HAP-1 (cell line): ENCODE results near the gene DGKE.

ENCODE experiments used
- DNase-seq, 2 experiments: peaks; one replicate each; pipeline ENCODE4 v3.0.0-alpha.2; 2016 to 2020; ENCODE audit warnings: low spot score in 2 of 2
- H3K27me3 ChIP-seq: fragments of 250-450 bp; sonication (Bioruptor Pico); 2 replicates; pipeline ENCODE4 v1.5.1; 2020; ENCODE audit warnings: low read depth, mild to moderate bottlenecking, moderate library complexity
- H3K36me3 ChIP-seq: fragments of 250-450 bp; sonication (Bioruptor Pico); replicated peaks from 2 replicates; pipeline ENCODE4 v1.5.1; 2020; ENCODE audit warnings: mild to moderate bottlenecking
- H3K4me1 ChIP-seq: fragments of 250-450 bp; sonication (Bioruptor Pico); 2 replicates; pipeline ENCODE4 v1.5.1; 2020; ENCODE audit warnings: mild to moderate bottlenecking
- H3K4me3 ChIP-seq: fragments of 250-450 bp; sonication (Bioruptor Pico); 2 replicates; pipeline ENCODE4 v1.5.1; 2020; ENCODE audit warnings: mild to moderate bottlenecking, moderate library complexity
- H3K9me3 ChIP-seq: fragments of 250-450 bp; sonication (Bioruptor Pico); 2 replicates; pipeline ENCODE4 v1.5.1; 2020; ENCODE audit warnings: mild to moderate bottlenecking, moderate library complexity
- in situ Hi-C: fragments of 300-500 bp; cut with MboI; formaldehyde crosslinking; loops from 3 replicates; pipeline ENCODE4 v1.14.3; 2020; ENCODE audit warnings: low sequenced_read_pairs, inconsistent platforms, mixed read lengths

The DGKE gene

GRCh38 chr17:56821847-56822534 is 12.0 kb upstream of the DGKE start:
- H3K36me3 ChIP-seq: no peaks in the 10 kb centered on the region
- peaks cover 2% of the 10 kb centered on the region; the same call in 1 of the 2 replicates for H3K4me1 ChIP-seq
- in situ Hi-C loops: no loop called here
- no peak overlapping the region for H3K4me3 ChIP-seq
- H3K9me3 ChIP-seq: no peaks in the 10 kb centered on the region
- no peak for DNase-seq
- no peaks in the 10 kb centered on the region for H3K27me3 ChIP-seq

- in situ Hi-C loops: no loop called here
- no peaks in the 10 kb centered on the region for H3K36me3 ChIP-seq
Measured at GRCh38 chr17:56822725-56823124, 11.2 kb upstream of the DGKE start.

GRCh38 chr17:56823848-56824247 is 10.1 kb upstream of the DGKE start:
- Histone ChIP-seq H3K4me1 (peaks cover 2% of the 10 kb centered on the region; the same call in 1 of the 2 replicates), H3K27me3 (no peaks in the 10 kb centered on the region), H3K4me3 (no peak overlapping the region), H3K9me3 (no peaks in the 10 kb centered on the region), H3K36me3 (no peaks in the 10 kb centered on the region)
- no peak for DNase-seq
- in situ Hi-C loops: no loop called here

More at GRCh38 chr17:56822725-56823124, 11.2 kb upstream of the DGKE start:
- Histone ChIP-seq H3K4me3 (no peak overlapping the region), H3K4me1 (peaks cover 2% of the 10 kb centered on the region; the same call in 1 of the 2 replicates), H3K27me3 (no peaks in the 10 kb centered on the region), H3K9me3 (no peaks in the 10 kb centered on the region)
- no peak for DNase-seq

- Histone ChIP-seq H3K4me1 (peaks cover 2% of the 10 kb centered on the region; the same call in 1 of the 2 replicates), H3K4me3 (no peak overlapping the region), H3K9me3 (no peaks in the 10 kb centered on the region), H3K27me3 (no peaks in the 10 kb centered on the region), H3K36me3 (no peaks in the 10 kb centered on the region)
- in situ Hi-C loops: no loop called here
- no peak for DNase-seq
Measured at GRCh38 chr17:56824503-56824902, 9.4 kb upstream of the DGKE start.

- no peaks in the 10 kb centered on the region for H3K9me3 ChIP-seq
- H3K4me1 ChIP-seq: no peaks in the 10 kb centered on the region
- DNase-seq: no peak
- H3K4me3 ChIP-seq: no peak overlapping the region
- in situ Hi-C loops: no loop called here
- 0 out of 2 replicates have a peak, but pooled peaks cover 4% of the 10 kb centered on the region for H3K36me3 ChIP-seq
- no peaks in the 10 kb centered on the region for H3K27me3 ChIP-seq
Measured at GRCh38 chr17:56826611-56827414, 7.1 kb upstream of the DGKE start.

GRCh38 chr17:56830726-56831368 is 3.1 kb upstream of the DGKE start:
- in situ Hi-C loops: no loop called here
- no peak for DNase-seq
- H3K27me3 ChIP-seq: no peaks in the 10 kb centered on the region
- no peaks in the 10 kb centered on the region; the same call in none of the 2 replicates for H3K4me1 ChIP-seq
- 0 out of 2 replicates have a peak, but pooled peaks cover 4% of the 10 kb centered on the region for H3K36me3 ChIP-seq
- H3K4me3 ChIP-seq: no peak overlapping the region
- H3K9me3 ChIP-seq: no peaks in the 10 kb centered on the region

GRCh38 chr17:56831369-56832095 is 2.4 kb upstream of the DGKE start:
- Histone ChIP-seq H3K27me3 (no peaks in the 10 kb centered on the region), H3K4me1 (peaks cover 6% of the 10 kb centered on the region), H3K4me3 (no peak overlapping the region), H3K9me3 (no peaks in the 10 kb centered on the region), H3K36me3 (0 out of 2 replicates have a peak, but pooled peaks cover 4% of the 10 kb centered on the region)
- DNase-seq: no peak
- in situ Hi-C loops: no loop called here

- Histone ChIP-seq H3K4me1 (peaks cover 13% of the 10 kb centered on the region), H3K9me3 (no peaks in the 10 kb centered on the region), H3K27me3 (no peaks in the 10 kb centered on the region), H3K36me3 (peaks cover 4% of the 10 kb centered on the region; the same call in 1 of the 2 replicates), H3K4me3 (peak overlapping the region; percentile 56)
- no peak for DNase-seq
- in situ Hi-C loops: no loop called here
Measured at GRCh38 chr17:56832446-56832845, 1.5 kb upstream of the DGKE start.

GRCh38 chr17:56833057-56833808 is 718 bp upstream of the DGKE start:
- in situ Hi-C loops: no loop called here
- peaks cover 6% of the 10 kb centered on the region; the same call in 1 of the 2 replicates for H3K36me3 ChIP-seq
- DNase-seq: peak; percentile 52 to 62
- peaks cover 19% of the 10 kb centered on the region for H3K4me1 ChIP-seq
- H3K9me3 ChIP-seq: no peaks in the 10 kb centered on the region
- peak overlapping the region; percentile 56 for H3K4me3 ChIP-seq
- no peaks in the 10 kb centered on the region for H3K27me3 ChIP-seq

- in situ Hi-C loops: no loop called here
- DNase-seq: peak; percentile 26 to 73
Measured at GRCh38 chr17:56834380-56835263, 671 bp downstream of the DGKE start.

GRCh38 chr17:56835264-56835585 is 1.3 kb downstream of the DGKE start:
- H3K4me3 ChIP-seq: peak overlapping the region; percentile 56

More at GRCh38 chr17:56834380-56835263, 671 bp downstream of the DGKE start:
- Histone ChIP-seq H3K4me1 (peaks cover 19% of the 10 kb centered on the region), H3K4me3 (peak overlapping the region; percentile 56), H3K9me3 (no peaks in the 10 kb centered on the region), H3K27me3 (no peaks in the 10 kb centered on the region), H3K36me3 (peaks cover 6% of the 10 kb centered on the region; the same call in 1 of the 2 replicates)

GRCh38 chr17:56838687-56839086 is 4.7 kb downstream of the DGKE start:
- H3K9me3 ChIP-seq: no peaks in the 10 kb centered on the region

More at GRCh38 chr17:56835264-56835585, 1.3 kb downstream of the DGKE start:
- no peaks in the 10 kb centered on the region for H3K9me3 ChIP-seq
- peaks cover 6% of the 10 kb centered on the region; the same call in 1 of the 2 replicates for H3K36me3 ChIP-seq
- in situ Hi-C loops: no loop called here
- no peaks in the 10 kb centered on the region for H3K27me3 ChIP-seq
- DNase-seq: no peak
- H3K4me1 ChIP-seq: peaks cover 19% of the 10 kb centered on the region

More at GRCh38 chr17:56838687-56839086, 4.7 kb downstream of the DGKE start:
- Histone ChIP-seq H3K4me3 (no peak overlapping the region), H3K36me3 (peaks cover 7% of the 10 kb centered on the region), H3K4me1 (peaks cover 28% of the 10 kb centered on the region), H3K27me3 (no peaks in the 10 kb centered on the region)
- no peak for DNase-seq
- in situ Hi-C loops: no loop called here
